HG03095 (cell line): ENCODE data around the gene CEP68.

Experiments
- ATAC-seq: cut with Tn5 transposase; IDR thresholded peaks from one replicate; pipeline ENCODE4 v1.9.1; 2021; ENCODE audit warnings: moderate library complexity; ENCODE audit not compliant: unreplicated experiment

The CEP68 gene

GRCh38 chr2:65075605-65076344 is 19.6 kb downstream of the CEP68 start:
- no peak for ATAC-seq

DNA sequence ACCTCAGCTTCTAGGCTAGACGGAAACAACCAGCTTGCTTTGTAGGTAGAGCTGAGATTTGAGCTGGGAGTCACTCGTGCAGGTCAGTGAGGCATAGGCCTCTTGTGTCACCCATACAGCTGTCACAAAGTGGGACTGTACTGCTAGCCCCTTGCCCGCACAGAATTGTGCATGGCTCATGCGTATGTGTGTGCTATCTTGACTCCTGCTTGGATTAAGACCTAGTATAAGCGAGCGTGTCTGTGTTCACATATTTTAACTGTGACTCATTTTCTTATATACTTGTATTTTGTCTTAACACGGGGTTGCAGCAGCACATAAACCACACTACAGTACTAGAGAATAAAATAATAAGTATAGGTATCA is 20.1 kb downstream of the CEP68 start:
- no peak for ATAC-seq

GRCh38 chr2:65077898-65078297 is 21.7 kb downstream of the CEP68 start:
- ATAC-seq, result no peak

- ATAC-seq, result no peak
Observed at GRCh38 chr2:65079017-65079416, 22.8 kb downstream of the CEP68 start.

GRCh38 chr2:65081232-65081685 is 25.0 kb downstream of the CEP68 start:
- no peak for ATAC-seq

DNA sequence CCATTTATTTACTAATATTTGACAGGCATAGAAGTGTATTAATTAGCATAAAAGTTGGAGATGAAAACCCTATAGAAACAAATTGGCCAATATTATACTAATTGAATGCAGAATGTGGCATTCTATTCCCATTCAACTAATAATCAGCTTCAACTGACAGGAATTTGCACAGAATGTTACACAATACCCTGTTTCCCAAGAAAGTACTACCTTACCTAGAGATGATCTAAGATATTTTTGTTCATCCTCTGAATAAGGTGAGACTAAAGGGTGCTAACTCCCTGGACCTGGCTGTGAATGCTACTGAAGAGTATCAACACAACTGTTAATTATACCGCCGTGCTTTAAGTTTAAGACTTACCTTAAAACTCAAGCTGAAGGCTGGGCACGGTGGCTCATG is 28.9 kb downstream of the CEP68 start:
- ATAC-seq, result no peak

DNA sequence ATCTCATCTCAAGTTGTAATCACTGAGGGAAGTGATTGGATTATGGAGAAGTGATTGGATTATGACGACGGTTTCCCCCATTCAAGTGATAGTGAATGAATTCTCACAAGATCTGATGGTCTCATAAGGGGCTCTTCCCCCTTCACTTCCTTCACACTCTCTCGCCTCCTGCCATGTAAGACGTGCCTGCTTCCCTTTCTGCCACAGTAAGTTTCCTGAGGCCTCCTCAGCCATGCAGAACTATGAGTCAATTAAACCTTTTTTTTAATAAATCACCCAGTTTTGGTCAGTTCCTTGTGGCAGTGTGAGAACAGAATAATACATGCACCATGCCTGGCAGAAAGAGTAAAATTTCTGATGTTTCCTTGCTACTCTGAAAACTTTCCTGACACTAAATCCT is 36.6 kb downstream of the CEP68 start:
- no peak for ATAC-seq

DNA sequence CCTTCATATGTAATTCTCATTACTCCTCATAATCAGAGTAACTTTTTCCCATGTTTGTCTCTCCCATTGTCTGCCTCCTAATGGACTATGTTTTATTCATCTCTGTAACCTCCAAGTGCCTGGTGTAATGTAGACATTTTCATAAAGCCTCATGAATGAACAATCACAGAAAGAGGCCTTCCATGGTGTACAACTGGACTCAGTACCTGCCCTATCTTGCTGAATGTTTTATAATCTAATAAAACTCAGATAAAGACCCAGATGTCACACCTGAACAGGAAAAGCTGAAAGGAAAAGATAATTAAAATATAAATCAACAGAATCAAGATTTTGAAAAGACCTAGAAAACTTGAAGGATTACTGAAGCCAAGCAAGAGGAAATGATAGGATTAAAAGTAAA is 37.0 kb downstream of the CEP68 start:
- no peak for ATAC-seq

- ATAC-seq, result no peak
Observed at GRCh38 chr2:65096948-65097347, 40.7 kb downstream of the CEP68 start.

DNA sequence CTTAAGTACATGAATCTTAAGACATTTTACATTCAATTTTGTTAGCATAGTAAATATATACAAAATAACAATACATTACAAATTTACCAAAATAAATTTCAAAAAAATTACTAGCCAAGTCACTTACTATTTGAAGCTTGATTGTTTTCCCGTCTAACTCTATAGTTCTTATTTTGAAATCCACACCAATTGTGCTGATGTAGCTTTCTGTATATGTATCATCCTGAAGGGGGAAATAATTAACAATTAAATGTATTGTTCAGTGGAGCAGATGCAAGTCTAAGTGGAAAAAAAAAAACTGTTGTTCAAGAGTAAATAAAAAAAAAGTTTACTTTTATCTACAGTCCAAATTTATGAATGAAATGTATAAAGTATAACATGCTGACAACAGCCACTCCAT is 41.6 kb downstream of the CEP68 start:
- ATAC-seq, result no peak

DNA sequence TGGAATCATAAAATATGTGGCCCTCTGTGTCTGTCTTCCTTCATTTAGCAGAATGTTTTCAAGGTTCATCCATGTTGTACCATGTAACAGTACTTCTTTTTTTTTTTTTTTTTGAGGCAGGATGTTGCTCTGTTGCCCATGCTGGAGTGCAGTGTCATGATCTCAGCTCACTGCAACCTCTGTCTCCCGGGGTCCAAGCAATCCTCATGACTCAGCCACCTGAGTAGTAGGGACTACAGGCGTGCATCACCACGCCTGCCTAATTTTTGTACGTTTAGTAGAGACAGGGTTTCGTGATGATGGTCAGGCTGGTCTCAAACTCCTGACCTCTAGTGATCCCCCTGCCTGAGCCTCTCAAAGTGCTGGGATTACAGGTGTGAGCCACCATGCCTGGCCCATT is 42.5 kb downstream of the CEP68 start:
- ATAC-seq, result no peak

- ATAC-seq, result no peak
Observed at GRCh38 chr2:65101071-65101470, 44.9 kb downstream of the CEP68 start.

GRCh38 chr2:65103013-65103715 is 46.9 kb downstream of the CEP68 start:
- ATAC-seq, result no peak

- ATAC-seq, result no peak
Observed at GRCh38 chr2:65107530-65107929, 51.3 kb downstream of the CEP68 start.

- no peak for ATAC-seq
Observed at GRCh38 chr2:65108780-65109179, 52.6 kb downstream of the CEP68 start.

GRCh38 chr2:65112633-65113032 is 56.4 kb downstream of the CEP68 start:
- ATAC-seq, result no peak

- no peak for ATAC-seq
Observed at GRCh38 chr2:65113229-65113628, 57.0 kb downstream of the CEP68 start.

GRCh38 chr2:65113816-65114215 is 57.6 kb downstream of the CEP68 start:
- ATAC-seq, result no peak

DNA sequence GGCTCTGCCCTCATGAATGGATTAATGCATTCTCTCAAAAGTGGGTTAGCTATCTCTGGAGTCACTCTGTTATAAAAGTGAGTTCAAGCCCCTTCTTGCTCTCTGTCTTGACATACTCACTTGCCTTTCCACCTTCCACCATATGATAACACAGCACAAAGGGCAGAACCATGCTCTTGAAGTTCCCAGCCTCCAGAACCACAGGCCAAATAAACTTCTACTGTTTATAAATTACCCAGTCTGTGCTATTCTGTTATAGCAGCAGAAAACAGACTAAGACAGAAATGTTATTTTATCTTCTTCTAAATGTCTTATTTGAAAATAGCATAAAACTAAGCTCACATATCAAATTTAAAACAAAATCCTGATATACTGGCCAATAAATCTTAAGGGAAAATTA is 58.7 kb downstream of the CEP68 start:
- ATAC-seq, result no peak

DNA sequence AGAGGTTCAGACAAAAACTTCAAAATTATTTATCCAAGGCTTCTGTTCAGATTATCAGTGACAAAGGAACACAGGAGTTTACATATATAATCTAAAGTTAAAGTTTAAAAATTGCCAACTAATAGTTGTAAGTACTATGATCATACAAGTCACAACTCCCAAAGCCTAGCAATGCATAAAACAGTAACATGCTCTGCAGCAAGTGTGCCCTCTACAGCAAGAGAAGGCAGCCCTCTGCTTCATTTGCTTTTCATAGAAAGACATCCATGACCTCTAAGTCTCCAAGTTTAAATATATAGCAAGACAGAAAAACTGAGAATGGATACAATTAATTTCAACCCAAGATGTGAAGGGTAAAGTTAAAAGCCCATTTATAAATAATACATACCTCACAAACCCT is 60.4 kb downstream of the CEP68 start:
- no peak for ATAC-seq

- ATAC-seq, result no peak
Observed at GRCh38 chr2:65120990-65121693, 64.9 kb downstream of the CEP68 start.

DNA sequence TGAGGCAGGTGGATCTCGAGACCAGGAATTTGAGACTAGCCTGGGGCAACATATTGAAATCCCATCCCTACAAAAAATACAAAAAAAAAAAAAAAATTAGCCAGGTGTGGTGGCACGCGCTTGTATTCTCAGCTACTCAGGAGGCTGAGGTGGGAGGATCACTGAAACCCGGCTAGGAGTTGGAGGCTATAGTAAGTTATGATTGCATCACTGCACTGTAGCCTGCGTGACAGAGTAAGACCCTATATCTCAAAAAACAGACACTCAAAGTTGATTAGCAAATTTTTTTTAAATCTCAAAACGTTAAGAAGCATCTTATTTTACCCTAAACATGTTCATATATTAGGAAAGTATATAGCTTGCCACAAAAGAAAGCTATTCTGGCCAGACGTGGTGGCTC is 66.1 kb downstream of the CEP68 start:
- no peak for ATAC-seq
